ENCODE results near the gene SAXO2. TPM values are rescaled to one million over a fixed set of nuclear protein-coding genes. Genes with fewer than 3 reads are reported as not detected.
"Not testable (repeated sequence)": the region's sequence is repeated elsewhere in the genome, so short reads cannot be mapped to it uniquely, and the experiment has no call there.

The SAXO2 gene
- total RNA-seq, 1 experiment from 2014 or later, result 0.42 TPM

DNA sequence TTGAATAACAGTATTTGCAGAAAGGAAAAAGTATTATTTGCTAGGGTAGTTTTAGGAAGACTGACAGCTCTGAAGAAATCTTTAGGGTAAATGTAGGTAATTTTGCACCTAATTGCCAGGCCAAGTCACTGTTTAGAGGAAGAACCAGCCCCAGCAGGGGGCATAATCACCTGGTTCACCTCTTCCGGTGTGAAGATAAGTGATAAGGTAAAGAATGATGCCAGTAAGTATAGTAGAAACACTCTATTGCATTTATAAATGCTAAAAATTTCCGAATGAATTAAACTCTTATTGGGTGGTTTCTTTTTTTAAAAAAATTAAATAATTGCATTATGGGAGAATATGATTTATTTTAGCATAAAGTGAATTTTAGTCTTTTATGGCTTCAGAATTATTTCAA lies 21.8 kb downstream of the SAXO2 start:
- not testable (repeated sequence) for DNase-seq (ENCODE audit: low read depth)

DNA sequence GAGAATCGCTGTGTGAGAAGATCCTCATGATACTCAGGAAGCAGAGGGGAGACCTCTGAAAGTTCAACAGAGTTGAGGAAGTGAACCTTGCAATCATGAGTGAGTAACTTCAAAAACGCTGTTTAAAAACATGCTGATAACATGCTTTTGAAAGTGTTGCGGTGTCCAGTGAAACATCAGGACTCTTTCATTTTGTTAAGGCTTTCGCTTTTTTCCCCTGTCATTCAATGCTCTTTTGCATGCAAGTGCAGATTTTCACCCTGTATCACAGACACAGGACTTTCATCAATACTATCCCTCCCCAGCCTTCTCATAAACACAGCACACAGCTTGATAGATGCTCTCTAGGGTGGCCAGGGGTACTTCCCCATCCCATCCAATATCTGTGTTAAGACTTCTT lies 23.9 kb downstream of the SAXO2 start:
- DNase-seq (ENCODE audit: low read depth), result not testable (repeated sequence)

DNA sequence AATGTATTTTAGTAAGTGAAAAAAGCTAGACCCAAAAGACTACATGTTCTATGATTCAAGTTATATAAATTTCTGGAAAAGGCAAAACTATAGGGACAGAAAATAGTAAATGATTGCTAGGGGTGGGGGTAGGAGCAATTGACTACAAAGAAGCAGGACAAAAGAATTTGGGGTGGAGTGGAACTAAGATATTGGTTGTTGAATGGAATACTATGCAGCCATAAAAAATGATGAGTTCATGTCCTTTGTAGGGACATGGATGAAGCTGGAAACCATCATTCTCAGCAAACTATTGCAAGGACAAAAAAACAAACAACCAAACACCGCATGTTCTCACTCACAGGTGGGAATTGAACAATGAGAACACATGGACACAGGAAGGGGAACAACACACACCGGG lies 25.6 kb downstream of the SAXO2 start:
- DNase-seq (ENCODE audit: low read depth), result not testable (repeated sequence)

DNA sequence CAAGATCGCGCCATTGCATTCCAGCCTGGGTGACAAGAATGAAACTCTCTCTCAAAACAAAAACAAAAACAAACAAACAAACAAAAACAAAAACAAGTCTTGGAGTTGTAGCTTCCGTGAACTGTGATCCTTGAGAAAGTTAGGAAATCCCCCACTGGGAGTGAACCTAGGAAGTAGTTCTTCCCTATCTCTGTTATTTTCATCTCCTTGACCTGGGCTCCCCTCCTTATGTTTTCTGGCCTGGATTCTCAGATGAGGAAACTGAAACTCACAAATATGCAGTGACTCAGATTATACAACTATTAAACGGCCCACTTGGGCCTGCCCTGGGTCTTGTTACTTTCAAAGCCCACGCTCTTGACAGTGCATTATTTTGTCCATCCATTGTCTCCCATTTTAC lies 29.7 kb downstream of the SAXO2 start:
- peak; percentile 31 for DNase-seq (ENCODE audit: low read depth)

DNA sequence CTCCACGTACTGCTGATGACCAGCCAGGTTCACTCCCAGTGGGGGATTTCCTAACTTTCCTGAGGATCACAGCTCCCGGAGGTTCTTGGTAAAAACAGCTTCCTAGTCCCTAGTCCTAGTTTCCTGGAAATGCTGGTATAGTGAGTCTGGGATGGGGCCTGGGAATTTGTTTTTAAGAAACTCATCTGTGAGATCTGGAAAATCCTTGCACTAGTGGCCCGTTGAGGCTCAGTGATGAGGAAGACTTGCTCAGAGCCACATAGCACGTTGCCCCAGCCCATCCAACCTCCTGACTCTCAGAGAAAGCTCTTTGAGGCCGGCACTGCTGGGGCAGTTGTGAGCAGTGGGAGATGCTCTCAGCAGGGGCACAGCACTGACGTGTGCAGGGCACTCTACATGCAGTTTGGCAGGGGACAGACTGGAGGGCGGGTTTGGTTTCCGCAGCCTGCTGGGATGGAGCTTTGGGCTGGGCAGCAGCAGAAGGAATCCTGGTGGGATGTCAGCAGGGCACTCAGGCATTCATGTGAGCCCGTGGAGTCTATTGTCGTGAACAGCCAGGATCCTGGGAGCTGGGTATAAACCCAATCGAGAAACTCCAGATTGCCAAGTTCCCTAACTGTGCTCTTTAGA lies 31.6 kb downstream of the SAXO2 start:
- no peak for DNase-seq (ENCODE audit: low read depth)

DNA sequence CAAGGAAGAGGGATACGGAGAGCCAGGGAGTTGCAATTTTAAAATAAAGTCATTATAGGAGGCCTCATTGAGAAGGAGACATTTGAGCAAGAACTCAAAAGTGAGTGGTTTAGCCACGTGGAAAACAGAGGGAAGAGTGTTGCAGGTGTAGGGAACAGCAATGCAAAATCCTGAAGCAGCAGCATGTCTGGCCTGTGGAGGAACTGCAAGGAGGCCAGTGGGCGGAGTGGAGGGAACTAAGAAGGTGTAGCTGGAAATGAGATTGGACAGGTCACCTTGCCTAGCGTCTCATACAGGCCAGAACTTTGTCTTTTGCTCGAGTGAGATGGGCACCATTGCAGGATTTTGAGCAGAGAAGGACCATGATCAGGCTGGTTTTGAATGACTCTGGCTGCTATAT lies 34.9 kb downstream of the SAXO2 start:
- no peak for DNase-seq (ENCODE audit: low read depth)

DNA sequence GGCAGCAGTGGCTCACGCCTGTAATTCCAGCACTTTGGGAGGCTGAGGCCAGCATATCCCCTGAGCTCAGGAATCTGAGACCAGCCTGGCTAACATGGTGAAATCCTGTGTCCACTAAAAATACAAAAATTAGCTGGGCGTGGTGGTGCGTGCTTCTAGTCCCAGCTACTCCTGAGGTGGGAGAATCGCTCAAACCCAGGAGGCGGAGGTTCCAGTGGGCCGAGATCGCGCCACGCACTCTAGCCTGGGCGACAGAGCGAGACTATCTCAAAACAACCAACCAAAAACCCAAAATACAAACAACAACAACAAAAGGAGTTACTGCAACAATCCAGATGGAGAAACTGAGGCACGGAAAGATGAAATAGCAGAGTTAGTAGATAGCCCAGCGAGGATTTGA lies 35.4 kb downstream of the SAXO2 start:
- no peak for DNase-seq (ENCODE audit: low read depth)

DNA sequence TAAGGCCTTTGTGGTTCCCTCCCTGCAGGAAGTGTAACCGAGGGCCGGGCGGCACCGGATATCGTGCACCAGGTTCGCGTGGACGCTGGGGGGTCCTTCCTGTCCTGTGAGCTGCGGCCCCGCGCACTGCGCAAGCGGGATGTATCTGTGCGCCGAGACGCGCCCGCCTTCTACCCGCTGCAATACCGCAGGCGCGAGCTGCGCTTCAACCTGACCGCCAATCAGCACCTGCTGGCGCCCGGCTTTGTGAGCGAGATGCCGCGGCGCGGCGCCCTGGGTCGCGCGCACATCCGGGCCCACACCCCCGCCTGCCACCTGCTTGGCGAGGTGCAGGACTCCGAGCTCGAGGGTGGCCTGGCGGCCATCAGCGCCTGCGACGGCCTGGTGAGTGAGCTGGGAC lies 35.9 kb downstream of the SAXO2 start:
- no peak for DNase-seq (ENCODE audit: low read depth)

DNA sequence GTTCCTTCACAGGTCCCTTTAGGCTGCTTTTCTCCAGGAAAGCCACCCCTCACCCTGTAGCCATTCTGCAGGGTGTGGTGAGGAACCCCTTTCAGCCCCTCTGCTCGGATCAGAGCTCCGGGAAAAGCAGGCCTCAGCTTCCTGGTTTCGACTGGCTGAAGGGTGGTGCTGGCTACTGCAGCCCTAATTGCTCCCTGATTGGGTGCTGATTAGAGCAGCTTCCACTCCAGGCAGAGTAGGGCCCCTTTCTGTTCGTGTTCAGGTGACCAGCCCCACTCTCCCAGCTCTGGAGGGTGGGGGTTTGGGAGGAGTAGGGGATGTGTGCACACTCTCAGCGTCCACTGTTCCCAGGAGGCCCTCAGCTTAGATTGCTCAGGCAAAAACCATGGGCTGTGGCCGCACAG lies 36.9 kb downstream of the SAXO2 start:
- not testable (repeated sequence) for DNase-seq (ENCODE audit: low read depth)

DNA sequence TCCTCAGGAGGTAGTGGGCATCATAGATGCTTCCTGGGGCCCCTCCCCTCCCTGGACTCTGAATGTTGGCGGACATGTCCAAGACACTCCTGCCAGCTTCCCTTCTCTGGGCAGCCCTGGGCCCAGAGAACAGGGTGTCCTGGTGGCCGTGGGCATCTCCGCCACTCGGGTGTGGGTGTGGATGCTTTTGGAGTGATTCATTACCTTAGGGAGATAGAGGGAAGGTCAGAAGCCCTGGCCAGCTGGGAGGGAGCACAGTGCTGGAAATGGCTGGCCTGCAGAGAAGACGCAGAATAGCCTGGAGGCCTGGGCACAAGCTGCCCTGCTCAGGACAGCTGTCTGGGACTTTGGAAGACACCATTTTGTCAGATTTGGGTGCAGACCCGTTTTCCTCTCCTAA lies 37.7 kb downstream of the SAXO2 start:
- peak; percentile 25 for DNase-seq (ENCODE audit: low read depth)

DNA sequence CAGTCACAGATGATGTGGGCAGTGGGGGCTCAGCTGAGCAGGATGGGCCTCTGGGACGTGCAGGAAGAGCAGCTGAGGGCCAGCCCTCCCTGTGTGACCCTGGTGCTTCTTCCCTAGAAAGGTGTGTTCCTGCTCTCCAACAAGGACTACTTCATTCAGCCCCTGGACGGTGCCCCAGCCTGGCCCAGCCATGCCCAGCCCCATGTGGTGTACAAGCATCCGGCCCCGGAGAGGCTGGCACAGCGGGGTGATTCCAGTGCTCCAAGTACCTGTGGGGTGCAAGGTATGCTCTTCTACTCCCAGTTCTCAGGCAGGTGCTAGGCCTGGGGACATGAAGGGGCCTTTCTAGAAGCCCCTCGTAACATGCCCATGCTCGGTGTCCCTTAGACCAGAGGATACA lies 38.3 kb downstream of the SAXO2 start:
- DNase-seq (ENCODE audit: low read depth), result no peak

DNA sequence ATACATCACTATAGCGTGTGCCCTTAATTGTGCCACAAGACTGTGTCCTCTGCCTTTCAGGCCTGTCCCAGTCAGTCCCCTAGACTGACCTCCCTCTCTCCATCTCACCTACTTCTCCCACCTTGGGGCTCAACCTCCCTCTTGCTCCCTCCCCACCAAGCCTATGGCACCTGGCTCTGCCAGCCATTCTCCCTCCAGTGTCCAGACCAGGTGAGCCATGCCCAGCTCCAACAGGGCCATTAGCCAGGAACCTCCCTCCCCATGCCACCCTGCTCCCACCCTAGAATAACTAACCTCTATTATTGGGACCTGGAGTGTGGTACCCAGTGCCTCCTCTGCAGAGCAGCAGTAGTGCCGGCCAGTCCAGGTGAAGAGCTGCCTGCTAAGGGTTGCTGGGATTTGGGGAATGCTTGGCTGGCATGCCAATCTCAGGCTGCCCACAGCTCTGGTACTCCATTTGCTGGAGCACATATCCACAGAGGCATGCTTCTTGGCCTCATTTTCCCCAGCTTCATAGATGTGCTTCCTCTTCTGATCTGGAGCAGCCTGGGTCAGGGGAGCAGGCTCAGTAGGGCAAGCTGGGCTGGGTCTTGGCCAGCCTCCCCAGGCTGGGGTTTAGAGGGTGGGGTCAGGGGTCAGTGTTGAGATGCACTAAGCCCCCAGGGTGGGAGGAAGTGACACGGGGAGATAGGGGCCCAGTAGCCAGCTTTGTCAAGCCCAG lies 38.8 kb downstream of the SAXO2 start:
- DNase-seq (ENCODE audit: low read depth), result no peak

DNA sequence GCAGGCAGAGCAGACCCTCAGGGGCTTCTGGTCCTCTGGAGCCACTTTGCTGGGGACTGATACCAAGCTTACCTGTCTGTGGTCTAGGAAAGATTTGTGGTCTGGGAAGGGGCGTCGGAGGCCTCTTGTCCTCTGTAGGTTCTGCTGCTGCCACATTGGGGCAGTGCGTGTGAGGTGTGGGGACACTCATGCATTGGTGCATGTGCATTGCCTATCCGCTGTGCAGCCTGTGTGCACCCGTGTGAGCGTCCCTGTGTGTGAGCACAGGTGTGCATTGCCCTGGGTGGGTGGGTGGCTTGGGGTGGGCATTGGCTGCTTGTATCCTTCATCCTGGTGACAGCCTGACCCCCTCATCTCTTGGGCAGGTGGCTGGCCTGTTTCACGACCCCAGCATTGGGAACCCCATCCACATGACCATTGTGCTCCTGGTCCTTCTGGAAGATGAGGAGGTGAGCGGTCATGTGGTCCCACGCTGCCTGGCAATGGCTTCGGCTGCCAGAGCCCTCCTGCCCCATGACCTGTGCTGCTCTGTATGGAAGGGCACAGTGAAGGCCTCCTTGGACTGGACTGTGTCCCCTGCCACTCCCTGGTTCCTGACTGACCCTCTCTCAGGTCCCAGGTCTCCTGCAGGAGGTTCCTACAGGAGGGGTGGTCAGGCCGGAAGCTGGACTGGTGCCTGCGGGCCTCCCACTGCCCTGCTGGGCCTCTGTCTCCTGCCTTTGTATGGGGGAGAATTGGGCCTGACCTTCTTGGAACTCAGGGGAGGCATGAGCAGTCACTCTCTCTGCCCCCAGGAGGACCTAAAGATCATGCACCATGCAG lies 41.5 kb downstream of the SAXO2 start:
- no peak for DNase-seq (ENCODE audit: low read depth)

DNA sequence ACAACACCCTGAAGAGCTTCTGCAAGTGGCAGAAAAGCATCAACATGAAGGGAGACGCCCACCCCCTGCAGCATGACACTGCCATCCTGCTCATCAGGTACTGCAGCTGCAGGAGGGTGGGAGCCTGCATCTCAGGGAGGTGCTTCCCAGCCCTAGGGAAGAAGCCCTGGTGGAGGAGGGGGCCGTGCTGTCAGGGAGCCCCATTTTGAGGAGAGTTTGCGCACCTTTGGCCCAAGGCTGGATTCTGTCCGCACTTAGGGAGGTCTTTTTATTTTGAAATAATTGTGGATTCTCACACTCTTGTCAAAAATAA lies 42.1 kb downstream of the SAXO2 start:
- DNase-seq (ENCODE audit: low read depth), result no peak

DNA sequence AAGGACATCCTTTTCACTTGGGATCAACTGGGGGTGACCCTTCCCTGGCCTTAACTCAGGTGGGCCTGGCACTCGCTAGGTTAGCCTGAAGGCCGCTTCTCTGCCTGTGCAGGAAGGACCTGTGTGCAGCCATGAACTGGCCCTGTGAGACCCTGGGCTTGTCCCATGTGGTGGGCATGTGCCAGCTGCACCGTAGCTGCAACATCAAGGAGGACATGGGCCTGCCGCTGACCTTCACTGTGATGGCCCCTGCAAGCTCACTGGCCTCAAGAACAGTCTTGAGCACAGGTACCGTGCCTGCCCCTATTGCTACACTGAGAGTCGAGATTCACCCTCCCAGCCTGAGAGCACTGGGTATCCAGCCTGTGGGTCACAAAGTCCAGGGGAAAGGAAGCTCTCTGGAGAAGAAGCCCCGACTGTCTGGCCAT lies 43.0 kb downstream of the SAXO2 start:
- no peak for DNase-seq (ENCODE audit: low read depth)

DNA sequence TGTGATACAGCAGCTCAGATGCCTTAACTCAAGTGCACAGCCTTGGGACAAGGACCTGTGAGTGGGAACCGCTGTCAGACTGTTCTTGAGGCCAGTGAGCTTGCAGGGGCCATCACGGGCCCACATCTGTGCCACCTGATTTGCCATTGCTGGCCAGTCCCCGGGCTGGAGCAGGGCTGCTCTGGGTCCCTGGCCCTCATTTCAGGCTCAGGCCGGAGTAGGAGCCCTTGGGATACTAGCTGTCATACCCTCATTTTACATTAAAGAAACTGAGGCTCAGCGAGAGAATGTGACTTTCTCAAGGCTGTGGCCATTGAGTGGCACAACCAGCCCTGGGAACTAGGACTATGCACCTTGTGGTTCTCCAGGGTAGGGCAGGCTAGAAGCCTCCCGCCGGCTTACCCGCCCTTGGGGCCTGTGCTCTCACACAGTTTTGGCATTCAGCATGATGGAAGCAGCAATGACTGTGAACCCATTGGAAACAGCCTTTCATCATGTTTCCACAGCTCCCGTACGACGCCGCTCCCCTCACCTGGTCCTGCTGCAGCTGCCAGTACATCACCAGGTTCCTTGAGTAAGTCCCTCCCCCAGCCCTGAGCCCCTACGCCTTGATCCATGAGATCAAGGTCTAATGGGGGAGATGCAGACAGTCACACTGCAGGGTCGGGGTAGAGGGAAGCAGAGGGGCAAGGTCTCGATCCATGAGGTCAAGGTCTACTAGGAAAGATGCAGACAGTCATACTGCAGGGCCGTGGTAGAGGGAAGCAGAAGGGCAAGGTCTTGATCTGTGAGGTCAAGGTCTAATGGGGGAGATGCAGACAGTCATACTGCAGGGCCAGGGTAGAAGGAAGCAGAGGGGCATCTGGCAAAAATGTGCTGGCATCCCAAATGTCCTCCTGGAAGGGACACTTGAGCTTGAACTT lies 44.4 kb downstream of the SAXO2 start:
- DNase-seq (ENCODE audit: low read depth), result no peak

DNA sequence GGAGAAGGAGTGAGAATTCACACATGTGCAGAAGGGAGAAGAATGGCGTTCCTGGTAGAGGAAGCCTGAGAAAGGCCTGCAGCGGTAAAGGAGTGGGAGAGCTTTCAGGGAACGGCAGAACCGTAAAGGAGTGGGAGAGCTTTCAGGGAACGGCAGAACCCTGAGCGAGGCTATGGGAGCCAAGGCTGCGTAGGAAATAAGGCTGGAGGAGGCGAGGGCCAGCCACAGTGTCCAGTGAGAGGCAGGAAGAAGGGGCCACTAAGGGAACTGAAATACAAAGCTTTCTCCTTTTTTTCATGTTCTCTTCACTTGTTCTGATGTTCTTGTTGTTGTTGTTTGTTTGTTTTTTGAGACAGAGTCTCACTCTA lies 45.1 kb downstream of the SAXO2 start:
- no peak for DNase-seq (ENCODE audit: low read depth)

DNA sequence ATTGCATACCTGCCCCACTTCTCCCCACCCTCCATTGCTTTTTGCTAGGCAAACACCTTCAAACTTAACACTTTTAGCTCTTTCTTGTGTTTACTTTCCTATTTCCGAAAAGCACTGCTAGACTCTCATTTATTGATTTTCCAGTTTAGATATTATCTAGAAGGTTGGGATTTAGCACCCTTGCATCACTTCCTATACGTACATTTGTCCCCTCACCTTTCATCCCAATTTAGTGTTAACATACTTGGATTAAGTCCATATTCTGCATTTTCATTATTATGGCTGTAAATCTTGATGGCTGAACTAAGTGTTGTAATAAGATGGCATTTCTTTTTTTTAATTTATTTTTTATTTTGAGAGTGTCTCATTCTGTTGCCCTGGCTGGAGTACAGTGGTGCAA lies 47.2 kb downstream of the SAXO2 start:
- no peak for DNase-seq (ENCODE audit: low read depth)

DNA sequence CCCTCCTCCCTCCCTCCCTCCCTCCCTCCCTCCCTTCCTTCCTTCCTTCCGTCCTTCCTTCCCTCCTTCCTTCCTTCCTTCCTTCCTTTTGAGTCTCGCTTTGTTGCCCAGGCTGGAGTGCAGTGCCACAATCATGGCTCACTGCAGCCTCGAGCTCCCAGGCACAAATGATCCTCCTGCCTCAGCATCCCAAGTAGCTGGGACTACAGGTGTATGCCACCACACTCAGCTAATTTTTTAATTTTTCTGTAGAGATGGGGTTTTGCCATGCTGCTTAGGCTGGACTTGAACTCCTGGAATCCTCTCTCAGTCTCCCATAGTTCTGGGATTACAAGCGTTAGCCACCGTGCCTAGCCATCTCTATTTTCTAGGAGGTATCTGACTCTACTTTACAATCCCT lies 48.7 kb downstream of the SAXO2 start:
- not testable (repeated sequence) for DNase-seq (ENCODE audit: low read depth)

DNA sequence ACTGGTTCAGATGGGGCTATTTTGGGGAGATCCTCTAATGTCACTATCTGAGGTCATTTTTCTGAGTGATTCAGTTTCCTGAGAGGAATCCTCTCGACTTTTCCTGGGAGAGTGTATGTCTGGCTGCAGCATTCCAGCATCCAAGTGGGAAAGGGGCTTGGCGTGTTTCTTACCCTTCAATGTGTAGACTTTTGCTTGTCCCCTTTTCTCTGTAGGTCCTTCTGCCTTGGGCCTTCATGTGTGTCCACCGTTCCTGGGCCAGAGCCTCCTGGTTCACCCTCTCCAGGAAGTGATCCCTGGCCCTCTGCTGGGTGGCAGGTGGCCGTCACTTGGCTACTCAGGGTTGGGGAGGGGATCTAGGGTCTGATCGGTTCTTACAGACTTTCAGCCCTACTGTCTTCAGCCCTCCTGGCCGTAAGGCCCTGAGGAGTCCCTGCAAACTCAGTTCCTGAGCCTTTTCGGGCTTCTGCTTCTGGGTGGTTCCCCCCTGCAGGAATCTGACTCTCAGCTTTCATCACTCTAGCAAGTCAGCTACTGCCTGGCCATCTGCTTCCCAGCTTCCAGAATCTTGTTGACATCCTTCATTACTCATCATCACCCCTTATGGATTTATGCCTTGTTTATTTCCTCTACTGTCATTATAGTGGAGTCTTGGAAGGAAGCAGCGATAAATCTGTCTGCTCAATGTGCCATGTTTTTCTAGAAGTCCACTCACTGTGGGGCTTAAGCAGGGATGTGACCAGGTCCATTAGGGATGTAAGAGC lies 50.1 kb downstream of the SAXO2 start:
- peak; percentile 20 for DNase-seq (ENCODE audit: low read depth)

DNA sequence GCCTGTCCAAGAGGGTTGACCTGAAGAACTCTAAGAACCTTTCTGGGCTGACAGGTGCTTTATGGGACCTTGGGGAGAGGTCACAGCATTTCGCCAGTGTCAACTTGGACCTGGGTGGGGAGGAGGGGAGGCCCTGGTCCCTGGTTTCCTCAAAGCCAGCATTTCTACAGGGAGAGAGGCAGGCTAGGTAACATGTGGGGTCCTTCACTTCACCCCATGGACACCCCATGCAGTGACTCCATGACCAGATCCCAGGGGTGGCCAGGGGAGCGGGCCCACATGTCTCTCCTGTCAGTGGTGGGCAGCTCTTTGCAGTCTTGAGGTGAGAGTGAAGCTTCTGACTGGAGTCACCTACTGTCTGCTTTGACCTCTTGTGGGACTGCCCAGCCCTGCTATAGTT lies 50.8 kb downstream of the SAXO2 start:
- no peak for DNase-seq (ENCODE audit: low read depth)

Data from M059J (cell line).